GM21390 (cell line): ENCODE data around the gene FBLN2.

Experiments
- ATAC-seq: cut with Tn5 transposase; IDR thresholded peaks from one replicate; pipeline ENCODE4 v1.9.1; 2021; ENCODE audit not compliant: unreplicated experiment

Gene FBLN2

DNA sequence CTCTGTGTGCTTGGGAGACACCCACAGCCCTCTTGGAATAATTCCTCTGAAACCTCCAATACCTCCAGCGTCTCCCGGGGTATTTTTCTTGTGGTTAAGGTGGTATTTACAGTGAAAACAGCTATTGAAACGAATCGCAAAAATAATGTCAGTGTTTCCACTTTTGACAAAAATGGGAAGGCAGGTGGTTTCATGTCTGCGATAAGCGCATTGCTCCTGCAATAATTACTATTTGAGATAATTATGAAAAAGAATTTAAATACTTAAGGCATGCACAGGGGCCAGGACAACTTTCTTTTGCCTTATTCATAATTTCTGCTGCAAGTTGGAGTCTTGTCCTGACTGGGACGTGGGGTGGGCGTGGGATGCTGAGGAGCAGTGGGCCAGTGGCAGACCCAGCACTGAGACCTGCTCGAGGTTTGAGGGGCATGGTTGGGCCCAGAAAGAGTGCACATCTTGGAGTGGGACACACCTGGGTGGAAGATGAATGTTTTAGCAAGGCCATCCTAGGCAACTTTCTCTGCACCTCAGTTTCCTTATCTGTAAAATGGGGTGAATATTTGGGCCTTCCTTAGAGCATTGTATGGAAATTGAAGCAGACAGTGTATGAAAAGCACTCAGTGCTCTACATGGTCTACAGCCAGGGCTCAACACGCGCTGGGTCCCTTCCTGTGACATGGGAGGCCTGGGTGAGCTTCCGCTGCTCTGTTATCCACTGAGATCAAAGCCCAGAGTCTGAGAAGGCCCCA is 110.5 kb downstream of the FBLN2 start:
- no peak for ATAC-seq

- no peak for ATAC-seq
These were observed 111.3 kb downstream of the FBLN2 start for GRCh38 chr3:13660042-13660874.

DNA sequence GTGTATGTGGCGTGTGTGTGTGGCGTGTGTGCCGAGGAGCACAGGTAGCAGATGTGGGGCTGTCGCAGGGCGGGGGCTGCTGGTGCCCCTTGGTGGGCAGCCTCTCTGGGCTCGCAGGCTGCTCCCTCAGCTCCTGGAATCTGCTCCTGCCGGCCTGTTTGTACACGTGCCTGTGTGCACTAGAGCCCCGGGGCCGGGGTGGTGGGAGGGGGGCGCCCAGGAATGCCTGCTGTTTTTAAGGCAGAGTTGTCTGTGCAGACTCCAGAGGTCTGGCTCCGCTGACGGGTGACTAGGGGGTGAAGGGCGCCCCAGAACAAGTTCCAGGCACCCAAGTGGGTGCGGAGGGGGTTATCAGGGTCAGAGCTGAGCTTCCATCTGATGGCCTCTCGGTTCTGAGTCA is 112.2 kb downstream of the FBLN2 start:
- no peak for ATAC-seq

GRCh38 chr3:13662238-13662847 is 113.4 kb downstream of the FBLN2 start:
- ATAC-seq: no peak

- no peak for ATAC-seq
These were observed 115.0 kb downstream of the FBLN2 start for GRCh38 chr3:13663781-13664535.

DNA sequence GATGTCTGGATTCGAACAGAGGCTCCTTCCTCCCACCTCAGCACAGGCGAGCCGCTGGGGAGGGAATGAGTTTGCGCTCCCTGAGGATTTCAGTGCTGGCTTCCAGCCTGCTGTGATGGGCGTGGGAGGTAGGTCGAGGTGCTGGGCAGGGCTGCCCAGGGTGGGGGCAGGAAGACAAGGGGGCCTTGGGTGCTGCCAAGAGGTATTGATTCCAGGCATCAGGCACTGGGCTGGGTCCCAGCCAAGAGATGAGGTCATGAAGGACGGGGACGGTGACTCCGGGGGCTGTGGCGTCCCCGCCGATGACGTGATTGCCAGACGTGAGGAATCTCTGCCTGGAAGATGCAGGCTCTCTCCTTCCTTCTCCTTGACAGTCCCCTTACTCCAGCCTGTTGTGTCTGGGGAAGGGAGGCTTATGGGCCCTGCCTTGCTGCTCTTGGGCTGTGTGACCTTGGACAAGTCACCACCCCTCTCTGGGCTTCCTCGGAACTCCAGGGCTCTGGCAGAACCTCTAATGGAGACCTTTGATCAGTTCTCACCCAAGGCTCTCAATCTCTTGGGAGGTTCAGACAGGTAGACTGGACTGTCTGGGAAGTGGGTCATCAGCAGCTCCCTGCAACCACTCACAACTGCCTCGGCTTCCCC is 116.8 kb downstream of the FBLN2 start:
- ATAC-seq: no peak

DNA sequence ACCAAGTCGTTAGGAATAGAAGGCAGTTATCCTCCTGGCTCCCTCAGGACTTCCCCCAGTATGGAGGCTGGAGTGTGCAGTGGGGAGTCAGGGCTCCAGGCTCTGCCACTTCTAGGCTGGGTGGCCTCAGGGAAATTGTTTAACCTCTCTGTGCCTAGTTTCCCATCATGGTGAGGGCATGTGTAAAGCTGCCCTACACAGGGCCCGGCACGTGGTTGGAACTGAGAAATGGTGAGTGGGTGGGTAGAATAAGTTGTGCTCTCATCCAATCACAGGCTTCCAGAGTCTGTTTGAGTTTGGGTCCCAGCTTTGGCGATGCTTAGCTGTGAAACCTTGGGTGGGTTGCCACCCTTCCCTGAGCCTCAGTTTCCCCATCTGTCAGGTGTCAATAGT is 117.3 kb downstream of the FBLN2 start:
- no peak for ATAC-seq

- ATAC-seq: no peak
These were observed 118.1 kb downstream of the FBLN2 start for GRCh38 chr3:13666781-13667709.

GRCh38 chr3:13668136-13668535 is 119.2 kb downstream of the FBLN2 start:
- ATAC-seq: no peak

GRCh38 chr3:13669457-13669856 is 120.5 kb downstream of the FBLN2 start:
- no peak for ATAC-seq

GRCh38 chr3:13670292-13670691 is 121.4 kb downstream of the FBLN2 start:
- ATAC-seq: no peak

GRCh38 chr3:13671482-13672233 is 122.7 kb downstream of the FBLN2 start:
- no peak for ATAC-seq

GRCh38 chr3:13673207-13673606 is 124.3 kb downstream of the FBLN2 start:
- no peak for ATAC-seq

- no peak for ATAC-seq
These were observed 125.7 kb downstream of the FBLN2 start for GRCh38 chr3:13674538-13675185.

DNA sequence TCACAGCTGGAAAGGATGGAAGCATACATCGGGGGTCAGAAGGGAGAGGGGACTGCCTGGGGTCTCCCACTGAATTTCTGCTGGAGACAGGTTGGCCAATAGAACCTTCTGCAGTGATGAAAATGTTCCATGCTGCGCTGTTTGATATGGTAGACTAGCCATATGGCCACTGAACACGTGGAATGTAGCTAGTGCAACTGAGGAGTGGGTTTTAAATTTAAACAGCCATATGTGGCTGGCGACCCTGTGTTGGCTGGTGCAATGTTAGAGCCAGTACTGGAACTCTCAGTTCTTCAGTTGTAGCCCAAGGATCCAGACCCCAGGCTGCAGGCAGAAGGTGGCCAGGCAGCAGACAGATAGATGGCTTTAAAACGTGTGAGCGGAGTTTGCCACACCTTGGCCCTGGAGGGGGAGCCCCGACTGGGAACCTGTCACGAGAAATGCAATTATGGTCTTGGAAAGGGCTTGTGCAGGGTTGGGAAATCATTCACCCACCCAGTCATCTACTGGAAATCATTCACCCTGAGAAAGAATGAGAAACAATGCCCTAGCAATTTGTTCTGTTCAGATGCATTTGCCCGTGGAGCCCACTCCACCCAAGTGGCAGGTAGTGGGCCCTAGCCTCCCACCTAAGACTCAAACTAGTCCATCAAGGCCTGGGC is 127.6 kb downstream of the FBLN2 start:
- ATAC-seq: no peak

GRCh38 chr3:13677272-13677671 is 128.3 kb downstream of the FBLN2 start:
- ATAC-seq: no peak

GRCh38 chr3:13681931-13682330 is 133.0 kb downstream of the FBLN2 start:
- no peak for ATAC-seq
